KMS-11 (cell line): ENCODE measurements around the gene MED15.

Experiments used
- H2AFZ ChIP-seq: fragments of 200-600 bp; sonication (generic); 2 replicates; pipeline ENCODE4 v1.6.1; 2016; ENCODE audit warnings: antibody characterized with exemption, mixed run types, low read depth
- H3K27ac ChIP-seq: fragments of 200-600 bp; sonication (generic); 2 replicates; pipeline ENCODE4 v1.6.1; 2016; ENCODE audit warnings: mild to moderate bottlenecking, mixed run types
- H3K27me3 ChIP-seq: fragments of 200-600 bp; sonication (generic); 2 replicates; pipeline ENCODE4 v1.6.1; 2017; ENCODE audit warnings: mild to moderate bottlenecking, low read depth, mixed run types, moderate library complexity; ENCODE audit not compliant: insufficient read depth
- H3K36me3 ChIP-seq: fragments of 200-600 bp; sonication (generic); 2 replicates; pipeline ENCODE4 v1.6.1; 2017; ENCODE audit warnings: mild to moderate bottlenecking, mixed run types; ENCODE audit not compliant: insufficient read depth
- H3K4me1 ChIP-seq: fragments of 200-600 bp; sonication (generic); 2 replicates; pipeline ENCODE4 v1.6.1; 2016; ENCODE audit warnings: mild to moderate bottlenecking, low read depth, mixed run types; ENCODE audit not compliant: poor library complexity, severe bottlenecking
- H3K4me2 ChIP-seq: fragments of 200-600 bp; sonication (generic); 2 replicates; pipeline ENCODE4 v1.7.0; 2016; ENCODE audit warnings: mild to moderate bottlenecking, mixed run types
- H3K4me3 ChIP-seq: fragments of 200-600 bp; sonication (generic); IDR thresholded peaks from 2 replicates; pipeline ENCODE4 v1.6.1; 2017; ENCODE audit warnings: low read depth, low read length, mixed read lengths; ENCODE audit not compliant: insufficient read depth
- H3K79me2 ChIP-seq: fragments of 200-600 bp; sonication (generic); 2 replicates; pipeline ENCODE4 v1.6.1; 2016; ENCODE audit warnings: low read depth, mixed run types; ENCODE audit not compliant: insufficient read depth
- H3K9ac ChIP-seq: fragments of 200-600 bp; sonication (generic); 2 replicates; pipeline ENCODE4 v1.6.1; 2016; ENCODE audit warnings: mild to moderate bottlenecking, mixed run types
- H4K20me1 ChIP-seq: fragments of 200-600 bp; sonication (generic); 2 replicates; pipeline ENCODE4 v1.6.1; 2016; ENCODE audit warnings: mild to moderate bottlenecking, mixed run types; ENCODE audit not compliant: insufficient read depth
- CTCF ChIP-seq: fragments of 200-600 bp; sonication (generic); conservative IDR thresholded peaks from 2 replicates; pipeline ENCODE4 v1.6.1; 2017; ENCODE audit warnings: low read depth, mild to moderate bottlenecking, antibody characterized with exemption, low read length, moderate library complexity, mixed read lengths

Gene MED15

GRCh38 chr22:20519558-20519957, 12.1 kb downstream of the MED15 start:
- Histone ChIP-seq H3K79me2 (peaks cover 65% of the 10 kb centered on the region), H3K27ac (no peak overlapping the region), H4K20me1 (peaks cover 7% of the 10 kb centered on the region; the same call in 1 of the 2 replicates), H3K27me3 (no peaks in the 10 kb centered on the region), H3K4me1 (peaks cover 29% of the 10 kb centered on the region), H2AFZ (no peak overlapping the region), H3K4me2 (no peak overlapping the region), H3K4me3 (no peak overlapping the region), H3K36me3 (no peaks in the 10 kb centered on the region; the same call in 1 of the 2 replicates), H3K9ac (no peak overlapping the region)
- TF ChIP-seq CTCF = no peak

GRCh38 chr22:20520093-20520511, 12.7 kb downstream of the MED15 start:
- peaks cover 34% of the 10 kb centered on the region for H3K4me1 ChIP-seq
- peaks cover 65% of the 10 kb centered on the region for H3K79me2 ChIP-seq
- TF ChIP-seq CTCF = no peak
- H3K36me3 ChIP-seq = no peaks in the 10 kb centered on the region; the same call in 1 of the 2 replicates
- H2AFZ ChIP-seq = no peak overlapping the region
- H3K9ac ChIP-seq = no peak overlapping the region
- no peak overlapping the region for H3K27ac ChIP-seq
- no peak overlapping the region for H3K4me3 ChIP-seq
- no peak overlapping the region for H3K4me2 ChIP-seq
- no peaks in the 10 kb centered on the region for H3K27me3 ChIP-seq
- H4K20me1 ChIP-seq = 0 out of 2 replicates have a peak, but pooled peaks cover 3% of the 10 kb centered on the region

- Histone ChIP-seq H3K4me3 (no peak overlapping the region), H3K4me1 (peaks cover 54% of the 10 kb centered on the region), H3K36me3 (no peaks in the 10 kb centered on the region; the same call in 1 of the 2 replicates), H3K79me2 (peaks cover 76% of the 10 kb centered on the region), H3K4me2 (peak overlapping the region; percentile 89), H3K27me3 (no peaks in the 10 kb centered on the region), H3K27ac (peak overlapping the region; percentile 99), H4K20me1 (no peaks in the 10 kb centered on the region), H3K9ac (peak overlapping the region; percentile 76; the same call in 1 of the 2 replicates), H2AFZ (no peak overlapping the region)
- no peak for TF ChIP-seq CTCF
Observed at GRCh38 chr22:20522134-20523004, 15.0 kb downstream of the MED15 start.

GRCh38 chr22:20523086-20523983, 15.9 kb downstream of the MED15 start:
- Histone ChIP-seq H3K27ac (peak overlapping the region; percentile 99), H3K79me2 (peaks cover 74% of the 10 kb centered on the region), H3K4me3 (no peak overlapping the region), H3K9ac (peak overlapping the region; percentile 76), H3K4me2 (peak overlapping the region; percentile 89), H3K36me3 (no peaks in the 10 kb centered on the region; the same call in 1 of the 2 replicates), H4K20me1 (no peaks in the 10 kb centered on the region), H3K27me3 (no peaks in the 10 kb centered on the region), H2AFZ (no peak overlapping the region), H3K4me1 (peaks cover 54% of the 10 kb centered on the region)
- no peak for TF ChIP-seq CTCF
